Activated CD8-positive, alpha-beta memory T cell treated with anti-CD3 and anti-CD28 coated beads, Interleukin-2, amount 10 ng/mL, durations not matched to agents 7 days and 5 days (primary cell): ENCODE data around the gene MC1R. TPM values are rescaled to one million over a fixed set of nuclear protein-coding genes. Genes with fewer than 3 reads are reported as not detected.

ENCODE experiments used
- ATAC-seq: fragments of 150-1000 bp; cut with Tn5 transposase; one replicate; pipeline ENCODE4 v1.10.0; 2021; ENCODE audit warnings: moderate library complexity
- CTCF ChIA-PET: fragments of 350-600 bp; sonication (Branson Sonifier 250); formaldehyde crosslinking; loops from one replicate; lab custom pipeline; 2021; ENCODE audit warnings: antibody characterized with exemption; lab: Charles Lee
- DNase-seq: peaks from one replicate; pipeline ENCODE4 v3.0.0-alpha.2; 2020
- H3K27ac Mint-ChIP-seq: one replicate; pipeline ENCODE4 v1.8.0; 2021; ENCODE audit warnings: mild to moderate bottlenecking, mixed read lengths
- H3K27me3 Mint-ChIP-seq: one replicate; pipeline ENCODE4 v1.8.0; 2021; ENCODE audit warnings: mixed read lengths
- H3K36me3 Mint-ChIP-seq: one replicate; pipeline ENCODE4 v1.8.0; 2021; ENCODE audit warnings: mild to moderate bottlenecking, mixed read lengths
- H3K4me1 Mint-ChIP-seq: one replicate; pipeline ENCODE4 v1.8.0; 2021; ENCODE audit warnings: mixed read lengths
- H3K4me3 Mint-ChIP-seq: one replicate; pipeline ENCODE4 v1.8.0; 2021; ENCODE audit warnings: mild to moderate bottlenecking, moderate library complexity, mixed read lengths
- H3K9me3 Mint-ChIP-seq: one replicate; pipeline ENCODE4 v1.8.0; 2022; ENCODE audit warnings: low read depth, mixed read lengths
- total RNA-seq, 2 experiments: library from RNA; stranded (reverse); gene quantifications; one replicate each; pipeline ENCODE4 v1.2.3, GENCODE V29; 2021

MC1R gene
- total RNA-seq, 2 experiments from 2014 or later: 2.6 to 4.1 TPM

DNA sequence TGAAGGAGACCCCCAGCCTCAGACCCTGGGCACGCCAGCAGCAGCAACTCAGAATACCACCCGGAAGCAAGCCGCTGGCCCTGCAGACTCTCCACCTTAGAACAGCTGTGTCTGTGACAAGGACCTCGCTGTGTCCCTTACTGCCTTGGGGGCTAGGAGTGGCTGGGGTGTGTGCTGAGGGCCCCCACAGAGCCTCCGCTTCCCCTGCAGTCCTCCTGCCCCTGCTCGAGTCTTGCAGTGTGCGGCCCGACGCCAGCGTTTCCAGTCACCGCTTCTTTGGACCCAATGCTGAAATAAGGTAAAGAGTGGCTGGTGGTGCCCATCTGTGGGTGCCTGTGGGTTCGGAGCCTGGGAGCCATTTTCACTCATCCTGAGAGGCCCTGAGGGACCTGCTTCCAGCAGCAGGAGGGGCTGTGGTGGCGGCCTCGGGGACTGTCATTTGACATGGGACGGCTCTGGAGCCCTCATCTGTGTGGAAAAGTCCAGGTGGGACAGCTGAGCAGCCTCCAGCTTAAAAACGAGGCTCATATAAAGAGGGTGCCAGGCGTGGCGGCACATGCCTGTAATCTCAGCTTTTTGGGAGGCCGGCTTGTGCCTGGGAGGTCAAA, 14.7 kb upstream of the MC1R start:
- H3K9me3 Mint-ChIP-seq: peaks cover 2% of the 10 kb centered on the region
- H3K4me3 Mint-ChIP-seq: no peak overlapping the region
- ATAC-seq (no peak), DNase-seq (no peak)
- CTCF ChIA-PET: interaction anchor here (1.0 kb wide), 1 partner anchor 9 kb away, joined by 3 read pairs; no protein-coding TSS in a partner anchor
- H3K4me1 Mint-ChIP-seq: no peaks in the 10 kb centered on the region
- H3K27me3 Mint-ChIP-seq: no peaks in the 10 kb centered on the region
- peaks cover 36% of the 10 kb centered on the region for H3K36me3 Mint-ChIP-seq
- H3K27ac Mint-ChIP-seq: no peak overlapping the region

DNA sequence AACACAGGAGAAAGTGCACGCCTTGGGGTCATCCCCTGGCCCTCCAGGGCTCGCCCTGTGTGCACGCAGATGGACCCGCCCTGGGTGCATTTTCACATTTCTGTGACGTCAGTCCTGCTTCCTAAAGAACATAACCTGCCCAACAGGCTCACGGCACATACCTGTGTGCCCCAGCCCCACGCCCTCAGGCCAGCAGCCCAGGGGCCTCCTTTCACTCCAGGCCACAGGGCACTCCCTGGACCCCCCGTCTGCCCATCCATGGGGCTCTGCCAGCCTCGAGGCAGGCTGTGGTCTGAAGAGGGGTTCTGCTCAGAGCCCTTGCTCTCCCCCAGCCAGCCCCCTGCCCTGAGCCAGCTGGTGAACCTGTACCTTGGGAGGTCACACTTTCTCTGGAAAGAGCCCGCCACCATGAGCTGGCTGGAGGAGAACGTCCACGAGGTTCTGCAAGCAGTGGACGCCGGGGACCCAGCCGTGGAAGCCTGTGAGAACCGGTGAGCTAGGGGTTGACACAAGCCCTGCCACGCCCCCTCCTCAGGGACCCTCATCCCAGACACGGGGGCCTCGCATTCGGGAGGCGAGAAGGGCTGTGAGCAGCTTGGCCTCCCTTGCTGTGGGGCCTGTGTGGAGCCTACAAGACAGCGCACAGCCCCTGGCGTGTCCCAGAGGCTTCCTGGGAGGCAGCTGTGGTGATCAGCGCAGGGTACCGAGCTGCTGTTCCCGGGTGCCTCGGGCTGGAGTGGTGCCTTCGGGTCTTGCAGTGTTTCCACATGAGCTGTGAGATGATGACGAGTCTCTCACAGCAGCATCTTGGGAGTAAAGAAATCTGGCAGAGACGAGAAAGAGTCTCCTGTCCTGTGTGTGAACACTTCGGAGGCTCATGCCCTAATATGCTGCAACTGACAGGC, 13.8 kb upstream of the MC1R start:
- no peaks in the 10 kb centered on the region for H3K27me3 Mint-ChIP-seq
- peaks cover 3% of the 10 kb centered on the region for H3K4me1 Mint-ChIP-seq
- no peak overlapping the region for H3K27ac Mint-ChIP-seq
- ATAC-seq: no peak
- H3K36me3 Mint-ChIP-seq: peaks cover 35% of the 10 kb centered on the region
- DNase-seq: no peak
- peaks cover 2% of the 10 kb centered on the region for H3K9me3 Mint-ChIP-seq
- H3K4me3 Mint-ChIP-seq: no peak overlapping the region
- CTCF ChIA-PET: no interaction called here

DNA sequence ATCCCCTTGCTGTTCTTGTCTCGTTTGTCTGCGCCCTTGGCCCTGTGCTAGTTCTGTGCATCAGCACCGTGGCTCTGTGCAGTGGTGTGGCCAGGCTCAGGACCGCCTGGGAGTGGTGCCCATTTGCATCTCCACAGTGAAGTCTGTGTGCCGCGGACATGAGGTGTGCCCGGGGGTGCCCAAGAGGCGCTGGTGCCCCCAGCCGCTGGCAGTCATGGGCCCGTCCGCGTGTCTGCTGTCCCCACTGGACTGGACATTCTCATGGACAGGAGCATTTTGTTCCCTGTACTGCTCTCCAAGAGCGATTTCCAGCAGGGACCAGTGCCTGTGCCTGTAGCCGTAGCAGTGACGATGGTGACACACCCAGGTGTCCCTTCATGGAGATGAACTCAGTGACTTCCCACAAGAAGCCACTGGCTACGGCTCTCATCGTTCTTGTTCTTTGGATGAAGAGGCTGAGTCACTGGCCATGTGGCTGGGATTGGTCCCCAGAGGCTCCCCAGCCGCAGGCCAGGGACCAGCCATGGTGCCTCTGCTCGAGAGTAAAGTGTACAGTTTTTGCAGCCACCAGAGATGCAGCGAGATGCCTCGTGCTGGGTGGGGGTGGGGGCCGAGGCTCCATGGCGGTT, 13.0 kb upstream of the MC1R start:
- no peaks in the 10 kb centered on the region for H3K27me3 Mint-ChIP-seq
- no peak overlapping the region for H3K4me3 Mint-ChIP-seq
- ATAC-seq (no peak), DNase-seq (no peak)
- H3K4me1 Mint-ChIP-seq: peaks cover 10% of the 10 kb centered on the region
- no peak overlapping the region for H3K27ac Mint-ChIP-seq
- CTCF ChIA-PET: no interaction called here
- H3K9me3 Mint-ChIP-seq: peaks cover 2% of the 10 kb centered on the region
- H3K36me3 Mint-ChIP-seq: peaks cover 32% of the 10 kb centered on the region

DNA sequence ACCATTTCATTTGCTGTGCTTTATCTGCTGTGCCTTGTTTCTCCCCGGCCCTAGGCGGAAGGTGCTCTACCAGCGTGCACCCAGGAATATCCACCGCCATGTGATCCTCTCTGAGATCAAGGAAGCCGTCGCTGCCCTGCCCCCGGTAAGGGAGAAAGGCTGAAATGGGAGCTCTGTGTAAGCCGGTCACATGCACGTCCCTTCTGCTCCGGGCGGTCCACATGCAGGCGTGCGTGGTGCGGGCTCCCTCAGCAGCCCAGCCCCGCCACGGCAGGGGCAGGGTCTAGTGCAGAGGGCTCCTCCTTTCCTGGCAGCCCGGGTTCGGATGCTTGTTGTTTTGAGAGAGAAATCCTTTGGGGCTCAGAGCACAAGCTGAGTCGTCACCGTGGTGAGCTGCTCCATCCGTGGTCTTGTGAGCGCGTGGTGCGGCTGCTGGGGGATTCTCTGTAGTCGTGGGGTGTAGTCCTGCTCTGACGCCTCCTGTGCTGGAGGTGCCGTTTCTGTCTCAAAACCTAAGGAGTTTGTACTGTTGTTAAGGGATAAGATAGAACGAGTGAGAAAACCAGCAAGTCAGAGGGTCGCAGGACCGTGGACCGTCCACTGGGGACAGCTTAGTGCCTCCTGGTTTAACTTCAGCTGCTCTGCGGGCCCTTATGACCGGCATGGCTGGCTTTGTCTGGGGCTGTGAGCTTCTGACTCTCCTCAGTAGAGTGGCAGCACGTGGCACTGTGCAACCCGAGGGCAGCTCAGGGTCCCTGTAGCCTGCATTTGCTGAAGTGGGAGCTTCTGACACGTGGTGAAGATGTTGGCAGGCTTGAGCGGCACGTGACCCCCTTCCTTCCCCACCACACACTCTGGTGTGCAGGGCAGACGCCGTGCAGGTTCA, 12.3 kb upstream of the MC1R start:
- Mint-ChIP-seq H3K9me3 (peaks cover 2% of the 10 kb centered on the region), H3K36me3 (peaks cover 32% of the 10 kb centered on the region), H3K27me3 (no peaks in the 10 kb centered on the region), H3K4me3 (no peak overlapping the region), H3K27ac (no peak overlapping the region), H3K4me1 (peaks cover 10% of the 10 kb centered on the region)
- CTCF ChIA-PET: interaction anchor here (0.8 to 1.1 kb wide), 3 partner anchors 9 to 206 kb away, joined by 3 to 4 read pairs (median 3); no protein-coding TSS in a partner anchor
- no peak for DNase-seq
- ATAC-seq: peak; percentile 14

DNA sequence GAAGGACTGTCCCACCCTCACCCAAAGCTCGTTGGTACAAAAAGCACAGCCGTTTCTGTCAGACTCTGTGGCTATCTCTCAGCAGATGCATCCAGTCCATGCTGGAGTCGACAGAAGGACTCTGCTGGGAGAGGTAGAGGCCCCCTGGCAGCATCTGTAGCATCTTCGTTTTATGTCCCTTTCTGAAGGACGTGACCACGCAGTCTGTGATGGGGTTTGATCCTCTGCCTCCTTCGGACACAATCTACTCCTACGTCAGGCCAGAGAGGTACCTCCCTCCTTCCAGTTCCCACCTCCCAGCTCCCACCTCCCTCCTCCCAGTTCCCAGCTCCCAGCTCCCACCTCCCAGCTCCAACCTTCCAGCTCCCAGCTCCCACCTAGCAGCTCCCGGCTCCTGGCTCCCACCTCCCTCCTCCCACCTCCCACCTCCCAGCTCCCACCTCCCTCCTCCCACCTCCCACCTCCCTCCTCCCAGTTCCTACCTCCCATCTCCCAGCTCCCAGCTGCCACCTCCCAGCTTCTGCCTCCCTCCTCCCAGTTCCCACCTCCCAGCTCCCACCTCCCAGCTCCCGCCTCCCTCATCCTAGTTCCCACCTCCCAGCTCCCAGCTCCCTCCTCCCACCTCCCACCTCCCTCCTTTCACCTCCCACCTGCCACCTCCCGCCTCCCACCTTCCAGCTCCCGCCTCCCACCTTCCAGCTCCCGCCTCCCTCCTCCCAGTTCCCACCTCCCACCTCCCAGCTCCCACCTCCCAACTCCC, 11.4 kb upstream of the MC1R start:
- Mint-ChIP-seq H3K9me3 (peaks cover 2% of the 10 kb centered on the region), H3K36me3 (peaks cover 32% of the 10 kb centered on the region), H3K4me1 (peaks cover 10% of the 10 kb centered on the region), H3K4me3 (no peak overlapping the region), H3K27ac (no peak overlapping the region), H3K27me3 (no peaks in the 10 kb centered on the region)
- ATAC-seq: no peak
- DNase-seq: no peak
- CTCF ChIA-PET: interaction anchor here (0.8 to 1.7 kb wide), 4 partner anchors 8 to 207 kb away, joined by 3 to 6 read pairs (median 4); partner anchors contain the start of gene TUBB3

DNA sequence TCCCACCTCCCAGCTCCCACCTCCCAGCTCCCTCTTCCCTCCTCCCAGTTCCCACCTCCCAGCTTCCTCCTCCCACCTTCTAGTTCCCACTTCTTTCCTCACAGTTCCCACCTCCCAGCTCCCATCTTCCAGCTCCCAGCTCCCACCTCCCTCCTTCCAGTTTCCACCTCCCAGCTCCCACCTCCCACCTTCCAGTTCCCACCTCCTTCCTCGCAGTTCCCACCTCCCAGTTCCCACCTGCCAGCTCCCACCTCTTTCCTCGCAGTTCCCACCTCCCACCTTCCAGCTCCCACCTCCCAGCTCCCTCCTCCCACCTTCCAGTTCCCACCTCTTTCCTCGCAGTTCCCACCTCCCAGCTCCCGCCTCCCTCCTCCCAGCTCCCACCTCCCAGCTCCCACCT, 10.4 kb upstream of the MC1R start:
- Mint-ChIP-seq H3K36me3 (peaks cover 32% of the 10 kb centered on the region), H3K27ac (no peak overlapping the region), H3K27me3 (no peaks in the 10 kb centered on the region), H3K4me3 (no peak overlapping the region), H3K9me3 (peaks cover 2% of the 10 kb centered on the region), H3K4me1 (peaks cover 10% of the 10 kb centered on the region)
- CTCF ChIA-PET: interaction anchor here (0.7 to 1.8 kb wide), 3 partner anchors 15 to 1093 kb away, joined by 3 to 6 read pairs (median 6); partner anchors contain the start of gene TUBB3
- DNase-seq (no peak), ATAC-seq (no peak)

DNA sequence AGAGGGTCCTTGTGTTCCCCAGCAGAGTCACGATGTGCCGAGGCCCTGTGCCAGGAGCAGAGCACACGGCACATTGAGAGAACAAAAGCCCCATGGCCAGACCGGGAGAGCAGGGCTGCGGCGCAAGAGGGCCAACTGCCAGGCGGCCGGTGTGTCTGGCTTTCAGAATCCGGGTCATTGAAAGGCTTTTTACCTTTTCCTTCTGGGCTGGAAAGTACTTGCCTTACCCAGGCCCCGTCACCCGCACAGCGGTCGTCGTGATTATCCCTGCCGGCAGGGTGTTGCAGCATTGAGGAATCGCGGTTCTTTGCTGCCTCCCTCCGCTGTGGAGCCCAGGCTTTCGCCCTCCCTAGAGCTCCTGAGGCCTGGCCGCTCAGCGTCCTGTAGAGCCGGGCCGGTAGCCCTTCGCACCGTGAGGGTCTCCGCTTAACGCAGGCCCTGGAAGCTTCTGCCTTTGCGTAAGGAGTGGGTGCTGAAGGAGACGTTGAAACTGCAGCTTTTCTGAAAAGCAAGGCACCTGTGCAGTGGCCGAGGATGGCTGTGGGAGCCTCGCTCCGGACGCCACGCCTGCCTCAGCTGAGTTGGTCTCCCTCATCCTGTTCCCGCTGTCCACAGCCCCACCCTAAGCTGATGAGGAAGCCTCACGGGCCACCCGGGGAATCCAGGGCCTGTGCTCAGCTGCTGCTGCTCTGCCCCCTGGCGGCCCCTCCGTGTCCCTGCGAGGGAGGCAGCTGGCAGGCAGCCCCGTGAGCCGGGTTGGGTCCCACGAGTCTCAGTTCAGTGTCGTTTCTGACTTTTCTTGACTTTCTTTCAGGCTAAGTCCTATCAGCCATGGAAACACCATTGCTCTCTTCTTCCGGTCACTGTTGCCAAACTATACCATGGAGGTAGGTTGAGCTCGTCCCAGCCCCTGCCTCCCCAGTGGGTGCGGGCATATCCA, 8.6 kb upstream of the MC1R start:
- peak; percentile 87 for ATAC-seq
- peaks cover 10% of the 10 kb centered on the region for H3K4me1 Mint-ChIP-seq
- H3K4me3 Mint-ChIP-seq: no peak overlapping the region
- H3K27ac Mint-ChIP-seq: no peak overlapping the region
- H3K9me3 Mint-ChIP-seq: peaks cover 2% of the 10 kb centered on the region
- peaks cover 36% of the 10 kb centered on the region for H3K36me3 Mint-ChIP-seq
- DNase-seq: peak; percentile 78
- CTCF ChIA-PET: interaction anchor here (0.7 to 2.3 kb wide), 33 partner anchors 8 to 221 kb away, joined by 3 to 18 read pairs (median 5); partner anchors contain the start of genes MC1R, TCF25 and TUBB3
- H3K27me3 Mint-ChIP-seq: no peaks in the 10 kb centered on the region

DNA sequence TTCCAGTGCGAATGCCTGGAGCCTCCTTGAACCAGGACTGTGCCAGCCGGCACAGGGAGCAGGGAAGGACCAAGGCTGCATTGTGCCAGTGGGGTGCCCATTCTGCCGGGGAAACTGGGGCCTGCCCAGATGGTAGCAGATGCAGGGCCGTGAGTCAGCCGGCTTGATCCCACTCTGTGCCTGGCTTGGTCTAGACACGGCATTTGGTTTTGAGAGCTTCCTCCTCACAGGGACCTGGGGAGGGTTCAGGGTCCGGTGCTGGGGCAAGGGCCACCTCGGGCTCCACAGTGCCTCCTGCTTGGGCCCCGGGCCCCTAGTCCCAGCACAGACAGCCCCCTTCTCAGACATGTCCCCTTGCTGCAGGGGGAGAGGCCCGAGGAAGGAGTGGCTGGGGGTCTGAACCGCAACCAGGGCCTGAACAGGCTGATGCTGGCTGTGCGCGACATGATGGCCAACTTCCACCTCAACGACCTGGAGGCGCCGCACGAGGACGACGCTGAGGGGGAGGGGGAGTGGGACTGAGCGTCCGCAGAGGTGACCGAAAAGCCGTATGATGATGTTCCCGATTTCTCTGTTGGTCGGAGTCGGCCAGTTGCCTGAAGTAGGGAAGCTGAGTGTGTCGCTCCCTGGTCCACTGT, 7.8 kb upstream of the MC1R start:
- ATAC-seq (no peak), DNase-seq (no peak)
- H3K27ac Mint-ChIP-seq: no peak overlapping the region
- CTCF ChIA-PET: interaction anchor here (0.8 to 2.3 kb wide), 32 partner anchors 7 to 222 kb away, joined by 3 to 18 read pairs (median 5); partner anchors contain the start of genes MC1R, TCF25 and TUBB3
- H3K27me3 Mint-ChIP-seq: no peaks in the 10 kb centered on the region
- H3K36me3 Mint-ChIP-seq: peaks cover 32% of the 10 kb centered on the region
- H3K4me3 Mint-ChIP-seq: no peak overlapping the region
- H3K9me3 Mint-ChIP-seq: peaks cover 2% of the 10 kb centered on the region
- peaks cover 10% of the 10 kb centered on the region for H3K4me1 Mint-ChIP-seq

DNA sequence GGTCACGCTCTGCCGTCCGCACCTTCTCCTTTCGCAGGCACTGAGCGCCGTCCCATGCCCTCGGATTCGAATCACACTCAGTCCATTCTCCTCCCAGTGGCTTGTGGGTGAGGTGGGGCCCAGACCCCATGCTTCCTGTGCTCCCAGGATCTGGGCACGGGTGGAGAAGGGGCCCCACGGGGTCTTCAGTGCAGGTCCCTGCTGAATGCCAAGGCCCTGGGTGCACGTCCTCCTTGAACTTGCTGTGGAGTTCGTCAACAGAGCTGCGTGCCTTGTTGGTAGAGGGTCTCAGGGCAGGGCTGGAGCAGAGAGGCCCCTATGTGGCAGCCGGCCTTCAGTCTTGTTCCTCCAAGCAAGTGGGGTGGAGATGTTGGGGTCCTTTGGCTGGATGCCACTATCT, 7.3 kb upstream of the MC1R start:
- Mint-ChIP-seq H3K36me3 (peaks cover 31% of the 10 kb centered on the region), H3K4me3 (no peak overlapping the region), H3K27ac (no peak overlapping the region), H3K9me3 (peaks cover 2% of the 10 kb centered on the region), H3K27me3 (no peaks in the 10 kb centered on the region), H3K4me1 (peaks cover 12% of the 10 kb centered on the region)
- ATAC-seq (no peak), DNase-seq (no peak)
- CTCF ChIA-PET: interaction anchor here (1.2 to 2.1 kb wide), 7 partner anchors 11 to 214 kb away, joined by 3 to 18 read pairs (median 5); partner anchors contain the start of genes TCF25 and TUBB3

DNA sequence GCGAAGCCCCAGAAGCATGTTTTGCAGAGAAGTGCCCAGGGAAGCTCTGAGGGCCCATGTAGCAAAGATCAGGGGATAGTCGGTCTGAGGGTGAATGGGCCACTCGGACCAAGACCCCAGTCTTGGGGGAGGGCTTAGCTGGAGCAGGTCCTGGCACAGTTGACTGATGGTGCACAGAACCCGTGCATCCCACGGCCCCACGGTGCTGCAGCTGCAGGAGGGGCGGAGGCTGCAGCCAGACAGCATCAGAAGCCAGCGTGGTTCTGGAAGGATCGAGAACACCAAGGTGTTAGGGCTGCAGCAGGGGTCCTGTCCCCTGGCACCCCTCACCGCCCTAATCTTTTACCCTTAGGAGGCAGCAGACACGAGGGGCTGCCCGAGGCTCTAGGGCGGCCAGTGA, 6.5 kb upstream of the MC1R start:
- Mint-ChIP-seq H3K9me3 (peaks cover under 1% of the 10 kb centered on the region), H3K4me3 (no peak overlapping the region), H3K4me1 (peaks cover 12% of the 10 kb centered on the region), H3K27ac (no peak overlapping the region), H3K36me3 (peaks cover 23% of the 10 kb centered on the region), H3K27me3 (no peaks in the 10 kb centered on the region)
- DNase-seq: no peak
- CTCF ChIA-PET: interaction anchor here (1.2 kb wide), 2 partner anchors 10 to 51 kb away, joined by 4 to 6 read pairs; no protein-coding TSS in a partner anchor
- ATAC-seq: no peak
